Measurements from ENCODE around the gene POLRMT.
A peak's percentile ranks its signal among the peaks of the same experiment; 100 is the strongest.
"Not testable (repeated sequence)": the region's sequence is repeated elsewhere in the genome, so short reads cannot be mapped to it uniquely, and the experiment has no call there.

The POLRMT gene

DNA sequence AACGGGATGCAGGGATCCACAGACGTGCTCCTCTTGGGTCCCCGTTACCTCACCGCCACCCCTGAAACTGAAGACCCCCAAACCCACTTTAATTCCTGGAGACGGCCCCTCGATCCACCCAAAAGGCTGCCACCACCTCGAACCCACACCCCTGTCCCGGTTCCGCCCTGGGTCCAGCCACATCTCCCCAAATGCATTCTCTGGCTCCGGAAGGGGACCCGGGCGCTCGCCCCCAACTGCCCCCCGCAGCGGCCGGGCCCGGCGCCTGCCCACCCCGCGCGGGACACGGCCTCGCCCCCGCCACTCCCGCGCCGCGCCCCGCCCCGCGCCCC, 42.6 kb upstream of the POLRMT start:
- TF ChIP-seq, protein P1, sequence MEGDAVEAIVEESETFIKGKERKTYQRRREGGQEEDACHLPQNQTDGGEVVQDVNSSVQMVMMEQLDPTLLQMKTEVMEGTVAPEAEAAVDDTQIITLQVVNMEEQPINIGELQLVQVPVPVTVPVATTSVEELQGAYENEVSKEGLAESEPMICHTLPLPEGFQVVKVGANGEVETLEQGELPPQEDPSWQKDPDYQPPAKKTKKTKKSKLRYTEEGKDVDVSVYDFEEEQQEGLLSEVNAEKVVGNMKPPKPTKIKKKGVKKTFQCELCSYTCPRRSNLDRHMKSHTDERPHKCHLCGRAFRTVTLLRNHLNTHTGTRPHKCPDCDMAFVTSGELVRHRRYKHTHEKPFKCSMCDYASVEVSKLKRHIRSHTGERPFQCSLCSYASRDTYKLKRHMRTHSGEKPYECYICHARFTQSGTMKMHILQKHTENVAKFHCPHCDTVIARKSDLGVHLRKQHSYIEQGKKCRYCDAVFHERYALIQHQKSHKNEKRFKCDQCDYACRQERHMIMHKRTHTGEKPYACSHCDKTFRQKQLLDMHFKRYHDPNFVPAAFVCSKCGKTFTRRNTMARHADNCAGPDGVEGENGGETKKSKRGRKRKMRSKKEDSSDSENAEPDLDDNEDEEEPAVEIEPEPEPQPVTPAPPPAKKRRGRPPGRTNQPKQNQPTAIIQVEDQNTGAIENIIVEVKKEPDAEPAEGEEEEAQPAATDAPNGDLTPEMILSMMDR (IDR thresholded peaks at IDR 0.05; ENCODE audit: low read depth, low read length), result no peak
- Histone ChIP-seq H3K36me3 (no peaks in the 10 kb centered on the region; the same call in 1 of the 2 replicates), H3K27me3 (ENCODE audit: insufficient read depth, low read depth, severe bottlenecking) (peaks cover 15% of the 10 kb centered on the region), H3K9me3 (ENCODE audit: severe bottlenecking) (no peaks in the 10 kb centered on the region), H3K4me3 (ENCODE audit: low read depth, low read length) (peak overlapping the region; percentile 40), H3K27ac (no peak overlapping the region)
- DNase-seq, result no peak

DNA sequence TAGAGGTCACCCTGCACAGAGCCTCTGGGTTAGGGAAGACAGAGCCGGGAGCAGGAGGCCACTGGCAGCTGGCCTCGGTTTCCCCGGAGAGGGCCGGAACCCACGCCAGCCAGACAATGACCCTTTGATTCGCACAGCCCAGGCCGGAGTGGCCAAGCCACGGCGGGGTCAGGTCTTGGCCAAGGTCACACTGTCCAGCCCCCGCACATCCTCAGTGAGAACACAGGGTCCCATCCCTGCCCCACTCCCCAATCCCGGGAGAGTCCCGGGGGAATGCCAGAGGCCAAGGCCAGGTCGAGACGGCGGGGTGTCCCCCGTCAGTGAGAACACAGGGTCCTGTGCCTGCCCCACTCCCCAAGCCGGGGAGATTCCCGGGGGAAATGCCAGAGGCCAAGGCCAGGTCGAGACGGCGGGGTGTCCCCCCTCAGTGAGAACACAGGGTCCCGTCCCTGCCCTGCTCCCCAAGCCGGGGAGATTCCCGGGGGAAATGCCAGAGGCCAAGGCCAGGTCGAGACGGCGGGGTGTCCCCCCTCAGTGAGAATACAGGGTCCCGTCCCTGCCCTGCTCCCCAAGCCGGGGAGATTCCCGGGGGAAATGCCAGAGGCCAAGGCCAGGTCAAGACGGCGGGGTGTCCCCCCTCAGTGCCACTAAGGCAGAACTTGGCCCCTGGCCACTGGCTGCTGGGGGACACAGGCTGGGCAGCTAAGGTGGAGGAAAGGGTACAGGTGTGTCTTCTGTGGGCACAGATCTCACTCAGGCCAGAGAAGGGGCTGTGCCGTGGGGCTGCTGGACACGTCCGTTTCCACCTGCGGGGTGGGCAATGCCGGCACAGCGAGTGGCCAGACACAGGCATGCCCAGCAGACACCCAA, 41.2 kb upstream of the POLRMT start:
- Histone ChIP-seq H3K36me3 (no peaks in the 10 kb centered on the region; the same call in 1 of the 2 replicates), H3K27me3 (ENCODE audit: insufficient read depth, low read depth, severe bottlenecking) (peaks cover 15% of the 10 kb centered on the region), H3K4me3 (ENCODE audit: low read depth, low read length) (no peak overlapping the region), H3K9me3 (ENCODE audit: severe bottlenecking) (peaks cover 6% of the 10 kb centered on the region), H3K27ac (no peak overlapping the region)
- no peak for DNase-seq
- TF ChIP-seq, protein P1 (IDR thresholded peaks at IDR 0.05; ENCODE audit: low read depth, low read length), result no peak

- Histone ChIP-seq H3K4me3 (ENCODE audit: low read depth, low read length) (no peak overlapping the region), H3K9me3 (ENCODE audit: severe bottlenecking) (peaks cover 24% of the 10 kb centered on the region), H3K36me3 (no peaks in the 10 kb centered on the region), H3K27me3 (ENCODE audit: insufficient read depth, low read depth, severe bottlenecking) (peaks cover 6% of the 10 kb centered on the region), H3K27ac (no peak overlapping the region)
- DNase-seq, result no peak
- TF ChIP-seq, protein P1 (IDR thresholded peaks at IDR 0.05; ENCODE audit: low read depth, low read length), result peak; percentile 32
These were observed 37.3 kb upstream of the POLRMT start for GRCh38 chr19:670609-671075.

DNA sequence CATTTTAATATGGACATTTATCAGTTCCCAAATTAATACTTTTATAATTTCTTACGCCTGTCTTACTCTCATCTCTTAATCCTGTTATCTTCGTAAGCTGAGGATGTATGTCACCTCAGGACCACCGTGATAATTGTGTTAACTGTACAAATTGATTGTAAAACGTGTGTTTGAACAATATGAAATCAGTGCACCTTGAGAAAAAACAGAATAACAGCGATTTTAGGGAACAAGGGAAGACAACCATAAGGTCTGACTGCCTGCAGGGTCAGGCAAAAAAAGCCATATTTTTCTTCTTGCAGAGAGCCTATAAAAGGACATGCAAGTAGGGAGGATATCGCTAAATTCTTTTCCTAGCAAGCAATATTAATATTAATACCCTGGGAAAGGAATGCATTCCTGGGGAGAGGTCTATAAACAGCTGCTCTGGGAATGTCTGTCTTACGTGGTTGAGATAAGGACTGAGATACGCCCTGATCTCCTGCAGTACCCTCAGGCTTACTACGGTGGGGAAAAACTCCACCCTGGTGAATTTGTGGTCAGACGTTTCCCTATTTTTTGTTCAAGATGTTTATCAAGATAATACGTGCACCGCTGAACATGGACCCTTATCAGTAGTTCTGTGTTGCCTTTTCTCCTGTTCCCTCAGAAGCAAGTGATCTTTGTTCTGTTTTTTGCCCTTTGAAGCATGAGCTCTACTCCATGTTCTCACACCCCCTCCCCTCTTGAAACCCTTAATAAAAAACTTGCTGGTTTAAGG, 35.5 kb upstream of the POLRMT start:
- H3K9me3 ChIP-seq (ENCODE audit: severe bottlenecking), result peaks cover 24% of the 10 kb centered on the region
- not testable (repeated sequence) for H3K27me3 ChIP-seq (ENCODE audit: insufficient read depth, low read depth, severe bottlenecking); DNase-seq; H3K36me3 ChIP-seq; H3K4me3 ChIP-seq (ENCODE audit: low read depth, low read length); H3K27ac ChIP-seq

DNA sequence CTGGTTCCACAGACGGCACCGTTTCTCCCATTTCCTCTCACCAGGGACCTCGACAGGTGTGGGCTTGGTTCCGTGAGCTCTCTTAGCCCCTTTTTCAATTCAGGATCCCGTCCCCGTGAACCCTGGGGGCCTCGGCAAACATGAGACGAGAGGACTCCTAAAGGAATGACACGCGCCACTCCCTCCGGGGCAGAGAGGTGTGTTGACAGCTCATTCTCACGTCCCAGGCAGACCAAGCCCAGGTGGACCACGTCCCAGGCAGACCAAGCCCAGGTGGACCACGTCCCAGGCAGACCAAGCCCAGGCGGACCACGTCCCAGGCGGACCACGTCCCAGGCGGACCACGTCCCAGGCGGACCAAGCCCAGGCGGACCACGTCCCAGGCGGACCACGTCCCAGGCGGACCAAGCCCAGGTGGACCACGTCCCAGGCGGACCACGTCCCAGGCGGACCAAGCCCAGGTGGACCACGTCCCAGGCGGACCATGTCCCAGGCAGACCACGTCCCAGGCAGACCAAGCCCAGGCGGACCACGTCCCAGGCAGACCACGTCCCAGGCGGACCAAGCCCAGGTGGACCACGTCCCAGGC, 33.7 kb upstream of the POLRMT start:
- not testable (repeated sequence) for DNase-seq; H3K4me3 ChIP-seq (ENCODE audit: low read depth, low read length); H3K27me3 ChIP-seq (ENCODE audit: insufficient read depth, low read depth, severe bottlenecking); H3K27ac ChIP-seq; H3K36me3 ChIP-seq
- peaks cover 28% of the 10 kb centered on the region for H3K9me3 ChIP-seq (ENCODE audit: severe bottlenecking)

DNA sequence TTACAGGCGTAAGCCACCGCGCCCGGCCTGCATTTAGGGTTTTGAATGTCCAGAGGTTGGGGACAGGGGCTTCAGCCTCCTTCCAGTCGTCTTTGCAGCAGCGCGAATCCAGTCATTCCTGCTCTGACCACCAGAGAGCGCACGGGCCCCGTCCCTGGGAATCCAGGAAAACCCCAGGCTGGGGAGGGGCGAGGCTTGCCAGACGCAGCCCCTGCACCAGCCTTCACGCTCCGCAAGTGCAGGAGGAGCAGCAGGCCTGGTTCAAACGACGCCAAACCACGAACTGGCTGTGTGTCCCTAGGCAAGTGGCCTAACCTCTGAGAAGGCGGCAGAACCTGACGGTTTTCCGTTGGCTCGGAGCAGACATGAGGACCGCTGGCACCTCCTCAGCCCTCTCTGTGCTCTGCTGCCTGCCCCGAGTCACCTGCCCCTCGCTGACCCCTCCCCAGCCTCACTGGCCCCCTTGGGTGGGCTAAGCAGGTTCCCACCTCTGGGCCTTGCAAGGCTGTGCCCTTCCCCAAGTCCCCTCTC, 31.6 kb upstream of the POLRMT start:
- Histone ChIP-seq H3K27me3 (ENCODE audit: insufficient read depth, low read depth, severe bottlenecking) (no peaks in the 10 kb centered on the region), H3K9me3 (ENCODE audit: severe bottlenecking) (peaks cover 26% of the 10 kb centered on the region), H3K27ac (no peak overlapping the region), H3K4me3 (ENCODE audit: low read depth, low read length) (no peak overlapping the region), H3K36me3 (peaks cover 7% of the 10 kb centered on the region)
- TF ChIP-seq, protein P1 (IDR thresholded peaks at IDR 0.05; ENCODE audit: low read depth, low read length), result peak; percentile 98
- DNase-seq, result peak; percentile 92

All from WERI-Rb-1 (cell line).